Loucy (cell line): ENCODE measurements around the gene BMPER.

Experiments used
- EZH2phosphoT487 ChIP-seq: fragments of 200-600 bp; IDR thresholded peaks from 2 replicates; pipeline ENCODE4 v1.6.1; 2018; ENCODE audit warnings: antibody characterized with exemption, mild to moderate bottlenecking, moderate library complexity, borderline replicate concordance
- TF ChIP-seq, protein P1 (sequence below): fragments of 200-600 bp; sonication (generic); conservative IDR thresholded peaks from 2 replicates; pipeline ENCODE4 v1.5.1; 2014; ENCODE audit warnings: mild to moderate bottlenecking, antibody characterized with exemption, low read length

DNA sequence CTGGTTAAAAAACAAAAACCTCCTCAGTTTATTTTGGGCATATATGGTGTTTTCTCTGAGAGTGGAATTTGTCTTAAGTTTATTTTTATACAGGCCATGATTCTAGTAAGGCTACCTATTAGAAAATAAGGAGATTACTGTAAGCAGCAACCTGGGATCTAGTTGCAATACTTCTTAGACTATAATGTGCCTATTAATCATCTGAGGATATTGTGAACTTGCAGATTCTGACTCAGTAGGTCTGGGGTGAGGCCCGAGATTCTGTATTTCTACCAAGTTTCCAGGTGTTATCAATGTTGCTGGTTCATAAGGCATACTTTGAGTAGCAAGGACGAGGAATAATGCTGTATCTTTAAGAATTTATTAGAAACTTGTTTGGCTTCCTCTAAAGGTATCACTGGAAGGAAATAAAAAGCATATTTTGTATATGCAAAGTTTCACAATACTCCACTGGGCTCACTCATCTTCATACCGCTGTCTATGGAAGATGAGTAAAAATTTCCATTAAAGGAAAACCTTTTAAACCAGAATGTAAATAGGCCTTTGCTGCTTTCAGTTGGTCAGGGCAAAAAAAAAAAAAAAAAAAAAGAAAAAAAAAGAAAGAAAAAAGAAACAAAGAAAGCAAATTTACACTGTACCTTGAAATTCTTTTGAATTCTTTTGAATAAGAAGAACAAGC is 105.8 kb downstream of the BMPER start:
- TF ChIP-seq, protein P1, sequence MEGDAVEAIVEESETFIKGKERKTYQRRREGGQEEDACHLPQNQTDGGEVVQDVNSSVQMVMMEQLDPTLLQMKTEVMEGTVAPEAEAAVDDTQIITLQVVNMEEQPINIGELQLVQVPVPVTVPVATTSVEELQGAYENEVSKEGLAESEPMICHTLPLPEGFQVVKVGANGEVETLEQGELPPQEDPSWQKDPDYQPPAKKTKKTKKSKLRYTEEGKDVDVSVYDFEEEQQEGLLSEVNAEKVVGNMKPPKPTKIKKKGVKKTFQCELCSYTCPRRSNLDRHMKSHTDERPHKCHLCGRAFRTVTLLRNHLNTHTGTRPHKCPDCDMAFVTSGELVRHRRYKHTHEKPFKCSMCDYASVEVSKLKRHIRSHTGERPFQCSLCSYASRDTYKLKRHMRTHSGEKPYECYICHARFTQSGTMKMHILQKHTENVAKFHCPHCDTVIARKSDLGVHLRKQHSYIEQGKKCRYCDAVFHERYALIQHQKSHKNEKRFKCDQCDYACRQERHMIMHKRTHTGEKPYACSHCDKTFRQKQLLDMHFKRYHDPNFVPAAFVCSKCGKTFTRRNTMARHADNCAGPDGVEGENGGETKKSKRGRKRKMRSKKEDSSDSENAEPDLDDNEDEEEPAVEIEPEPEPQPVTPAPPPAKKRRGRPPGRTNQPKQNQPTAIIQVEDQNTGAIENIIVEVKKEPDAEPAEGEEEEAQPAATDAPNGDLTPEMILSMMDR = no peak
- TF ChIP-seq EZH2phosphoT487 = no peak
